ENCODE measurements around the gene DGAT2. TPM values are rescaled to one million over a fixed set of nuclear protein-coding genes. Genes with fewer than 3 reads are reported as not detected.

Gene DGAT2
- polyA plus RNA-seq, 3 donors, result 3.9 to 4.6 (median 4.0) TPM

DNA sequence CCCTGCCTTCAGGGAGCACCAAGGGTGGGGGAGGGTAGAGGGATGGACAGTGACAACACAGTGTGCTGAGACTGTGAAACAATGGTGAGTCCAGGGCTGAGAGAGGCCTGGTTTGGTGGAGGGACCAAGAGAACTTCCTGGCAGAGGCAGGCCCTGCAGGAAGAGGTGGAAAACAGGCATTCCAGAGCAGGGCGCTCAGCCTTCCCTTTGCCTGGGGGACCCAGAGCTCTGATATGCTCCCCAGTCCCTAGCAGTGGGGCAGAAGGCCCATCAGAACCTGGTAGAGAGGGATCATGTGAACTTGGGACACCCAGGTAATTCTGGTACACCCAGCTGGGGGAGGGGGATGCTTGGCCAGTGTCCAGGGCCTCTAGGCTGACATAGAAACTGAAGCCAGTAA, 29.2 kb downstream of the DGAT2 start:
- no peak for DNase-seq (ENCODE audit: low read depth in 3 of 3, low spot score in 2 of 3)

DNA sequence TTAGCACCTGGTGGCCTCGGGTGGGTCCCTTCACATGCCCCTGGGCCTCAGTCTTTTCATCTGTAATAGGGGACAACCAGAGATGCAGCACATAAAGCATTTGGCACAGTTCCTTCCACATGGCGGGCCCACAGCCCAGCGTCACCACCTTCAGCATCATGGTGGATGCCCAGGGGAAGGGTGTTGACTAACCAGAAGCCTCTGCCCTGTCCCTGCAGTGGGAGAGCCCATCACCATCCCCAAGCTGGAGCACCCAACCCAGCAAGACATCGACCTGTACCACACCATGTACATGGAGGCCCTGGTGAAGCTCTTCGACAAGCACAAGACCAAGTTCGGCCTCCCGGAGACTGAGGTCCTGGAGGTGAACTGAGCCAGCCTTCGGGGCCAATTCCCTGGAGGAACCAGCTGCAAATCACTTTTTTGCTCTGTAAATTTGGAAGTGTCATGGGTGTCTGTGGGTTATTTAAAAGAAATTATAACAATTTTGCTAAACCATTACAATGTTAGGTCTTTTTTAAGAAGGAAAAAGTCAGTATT, 31.6 kb downstream of the DGAT2 start:
- DNase-seq (ENCODE audit: low read depth in 3 of 3, low spot score in 2 of 3), result no peak

DNA sequence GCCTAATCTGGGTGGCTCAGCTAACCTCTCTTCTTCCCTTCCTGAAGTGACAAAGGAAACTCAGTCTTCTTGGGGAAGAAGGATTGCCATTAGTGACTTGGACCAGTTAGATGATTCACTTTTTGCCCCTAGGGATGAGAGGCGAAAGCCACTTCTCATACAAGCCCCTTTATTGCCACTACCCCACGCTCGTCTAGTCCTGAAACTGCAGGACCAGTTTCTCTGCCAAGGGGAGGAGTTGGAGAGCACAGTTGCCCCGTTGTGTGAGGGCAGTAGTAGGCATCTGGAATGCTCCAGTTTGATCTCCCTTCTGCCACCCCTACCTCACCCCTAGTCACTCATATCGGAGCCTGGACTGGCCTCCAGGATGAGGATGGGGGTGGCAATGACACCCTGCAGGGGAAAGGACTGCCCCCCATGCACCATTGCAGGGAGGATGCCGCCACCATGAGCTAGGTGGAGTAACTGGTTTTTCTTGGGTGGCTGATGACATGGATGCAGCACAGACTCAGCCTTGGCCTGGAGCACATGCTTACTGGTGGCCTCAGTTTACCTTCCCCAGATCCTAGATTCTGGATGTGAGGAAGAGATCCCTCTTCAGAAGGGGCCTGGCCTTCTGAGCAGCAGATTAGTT, 32.3 kb downstream of the DGAT2 start:
- no peak for DNase-seq (ENCODE audit: low read depth in 3 of 3, low spot score in 2 of 3)

DNA sequence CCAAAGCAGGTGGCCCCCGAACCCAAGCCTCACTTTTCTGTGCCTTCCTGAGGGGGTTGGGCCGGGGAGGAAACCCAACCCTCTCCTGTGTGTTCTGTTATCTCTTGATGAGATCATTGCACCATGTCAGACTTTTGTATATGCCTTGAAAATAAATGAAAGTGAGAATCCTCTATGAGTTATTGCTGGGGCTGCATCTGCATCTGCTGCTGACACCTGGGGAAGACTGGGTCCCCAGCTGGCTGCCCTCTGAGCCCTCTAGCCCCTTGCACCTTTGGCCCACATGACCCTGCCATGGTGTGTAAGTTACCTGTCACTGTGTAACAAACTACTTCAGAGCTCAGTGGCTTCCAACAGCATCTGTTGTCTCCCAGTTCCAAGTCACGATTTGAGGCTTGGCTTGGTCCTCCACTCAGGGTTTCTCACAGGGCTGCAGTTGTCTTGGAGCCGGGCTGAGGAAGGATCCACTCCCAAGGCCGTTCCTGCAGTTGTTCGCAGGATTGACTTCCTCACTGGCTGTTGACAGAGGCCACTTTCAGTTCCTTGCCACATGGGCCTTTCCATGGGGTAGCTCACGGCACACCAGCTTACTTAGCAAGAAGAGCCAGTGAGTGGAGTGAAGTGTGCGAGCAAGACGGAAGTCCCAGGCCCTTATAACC, 32.9 kb downstream of the DGAT2 start:
- DNase-seq (ENCODE audit: low read depth in 3 of 3, low spot score in 2 of 3), result no peak

DNA sequence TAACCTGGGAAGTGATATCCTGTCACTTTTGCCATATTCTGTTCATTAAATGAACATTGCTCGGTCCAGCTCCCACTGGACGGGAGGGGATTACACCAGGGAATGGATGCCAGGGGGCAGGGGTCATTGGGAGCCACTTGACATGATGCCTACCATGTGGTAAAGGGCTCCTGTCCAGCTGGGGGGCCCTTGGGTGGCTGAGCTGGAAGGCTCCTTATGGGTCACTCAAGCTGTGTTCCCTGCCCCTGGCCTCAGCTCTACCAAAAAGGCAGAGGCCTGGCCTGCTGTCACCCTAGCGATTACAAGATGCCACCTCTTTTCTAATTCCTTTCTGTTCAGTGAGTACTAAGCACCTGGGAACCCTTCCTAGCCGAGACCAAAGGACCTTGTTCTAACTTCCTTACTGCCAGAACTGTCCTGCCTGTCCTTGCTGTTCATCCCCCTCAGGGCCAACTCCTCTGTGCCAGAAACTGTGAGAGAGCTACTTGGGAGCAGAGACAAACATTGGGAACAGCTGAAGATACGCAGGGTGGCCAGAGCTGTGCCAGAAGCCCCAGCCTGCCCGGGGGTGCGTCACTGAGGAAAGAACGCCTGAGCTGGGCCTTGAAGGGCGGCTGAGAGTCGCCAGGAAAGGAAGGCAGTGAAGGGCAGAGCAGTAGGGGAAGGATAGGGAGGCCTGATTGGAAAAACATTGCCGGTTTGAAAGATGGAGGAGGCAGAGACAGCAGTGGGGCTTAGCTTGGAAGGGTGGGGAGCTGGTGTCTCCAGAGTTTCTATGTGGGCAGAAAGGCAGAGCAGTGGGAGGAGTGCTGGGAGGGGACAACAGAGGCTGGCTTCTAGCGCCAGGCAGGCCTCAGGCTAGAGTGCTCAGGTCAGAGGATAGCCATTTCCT, 33.7 kb downstream of the DGAT2 start:
- no peak for DNase-seq (ENCODE audit: low read depth in 3 of 3, low spot score in 2 of 3)

DNA sequence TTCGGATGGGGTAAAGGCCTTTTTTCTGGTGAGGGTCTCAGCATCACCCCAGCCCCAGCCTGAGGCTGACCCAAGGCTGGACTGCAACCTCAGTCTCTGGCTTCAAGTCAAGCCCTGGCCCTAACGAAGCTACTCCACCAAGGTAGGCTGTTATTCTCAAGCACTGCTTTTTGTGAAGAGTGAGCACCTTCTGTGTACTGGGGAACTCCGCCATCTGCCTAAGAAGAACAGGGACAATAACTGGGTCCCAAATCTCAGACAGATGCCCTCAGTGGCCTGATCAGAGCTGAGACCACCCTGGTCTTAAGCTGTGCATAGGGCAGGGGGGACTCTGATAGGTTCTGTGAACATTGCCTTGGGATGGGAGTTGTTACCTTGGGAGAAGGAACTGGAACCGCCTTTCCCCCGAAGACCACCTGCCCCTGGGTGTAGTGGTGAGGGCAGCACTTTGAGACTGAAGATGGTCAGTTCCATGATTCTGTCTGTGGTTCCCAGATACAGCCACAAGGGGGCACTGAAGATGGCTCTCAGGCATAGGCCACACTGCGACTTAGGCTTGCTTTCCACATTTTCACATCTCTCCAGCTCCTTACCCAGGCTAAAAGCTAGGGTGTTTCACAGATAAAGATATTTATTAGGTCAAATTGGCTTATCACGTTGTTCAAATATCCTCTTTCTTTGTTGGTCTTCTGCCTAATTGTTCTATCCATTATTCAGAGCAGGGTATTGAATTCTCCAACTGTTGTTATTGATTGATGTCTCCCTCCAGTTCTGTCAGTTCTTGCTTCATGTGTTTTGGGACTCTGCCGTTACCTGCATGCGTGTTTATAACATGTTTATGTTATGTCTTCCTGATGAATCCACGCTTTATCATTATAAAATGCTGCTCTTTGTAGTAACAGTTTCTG, 34.6 kb downstream of the DGAT2 start:
- peak in 2 of 3 donors; percentile 47 to 60 for DNase-seq (ENCODE audit: low read depth in 3 of 3, low spot score in 2 of 3)

DNA sequence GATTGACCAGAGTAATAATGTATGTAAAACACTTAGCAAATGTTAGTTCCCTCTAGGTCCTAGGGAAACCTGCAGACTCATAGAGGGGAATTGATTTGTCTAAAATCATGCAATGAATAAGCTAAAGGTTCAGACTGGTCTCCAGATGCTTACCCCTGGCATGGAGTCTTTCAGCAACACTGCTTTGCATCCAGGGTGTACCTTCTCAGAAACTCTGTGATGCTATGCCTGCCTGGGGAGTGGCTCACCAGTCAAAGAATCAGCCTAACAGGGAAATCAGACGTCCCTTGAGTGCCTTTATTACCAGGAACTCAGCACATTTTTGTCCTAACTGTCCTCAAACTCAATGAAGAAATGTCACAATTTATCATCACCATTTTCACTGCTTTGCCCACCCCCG, 40.5 kb downstream of the DGAT2 start:
- DNase-seq (ENCODE audit: low read depth in 3 of 3, low spot score in 2 of 3), result no peak

DNA sequence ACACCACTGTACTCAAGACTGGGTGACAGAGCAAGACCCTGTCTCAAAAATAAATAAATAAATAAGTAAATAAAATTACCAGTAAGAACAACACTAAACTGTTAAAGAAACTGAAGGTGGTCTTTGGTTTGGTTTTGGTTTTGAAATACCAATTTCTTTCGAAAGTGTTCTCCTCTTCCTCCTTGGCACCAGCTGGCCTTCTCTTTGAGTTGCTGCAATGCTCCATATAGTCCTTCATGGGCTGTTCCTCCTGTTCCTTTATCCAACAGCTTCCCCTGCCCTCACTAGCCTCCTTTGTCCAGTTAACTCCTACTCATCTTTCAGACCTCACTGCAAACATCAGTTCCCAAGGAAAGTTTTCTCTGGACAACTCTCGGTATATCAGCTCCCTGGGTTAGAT, 41.4 kb downstream of the DGAT2 start:
- no peak for DNase-seq (ENCODE audit: low read depth in 3 of 3, low spot score in 2 of 3)

DNA sequence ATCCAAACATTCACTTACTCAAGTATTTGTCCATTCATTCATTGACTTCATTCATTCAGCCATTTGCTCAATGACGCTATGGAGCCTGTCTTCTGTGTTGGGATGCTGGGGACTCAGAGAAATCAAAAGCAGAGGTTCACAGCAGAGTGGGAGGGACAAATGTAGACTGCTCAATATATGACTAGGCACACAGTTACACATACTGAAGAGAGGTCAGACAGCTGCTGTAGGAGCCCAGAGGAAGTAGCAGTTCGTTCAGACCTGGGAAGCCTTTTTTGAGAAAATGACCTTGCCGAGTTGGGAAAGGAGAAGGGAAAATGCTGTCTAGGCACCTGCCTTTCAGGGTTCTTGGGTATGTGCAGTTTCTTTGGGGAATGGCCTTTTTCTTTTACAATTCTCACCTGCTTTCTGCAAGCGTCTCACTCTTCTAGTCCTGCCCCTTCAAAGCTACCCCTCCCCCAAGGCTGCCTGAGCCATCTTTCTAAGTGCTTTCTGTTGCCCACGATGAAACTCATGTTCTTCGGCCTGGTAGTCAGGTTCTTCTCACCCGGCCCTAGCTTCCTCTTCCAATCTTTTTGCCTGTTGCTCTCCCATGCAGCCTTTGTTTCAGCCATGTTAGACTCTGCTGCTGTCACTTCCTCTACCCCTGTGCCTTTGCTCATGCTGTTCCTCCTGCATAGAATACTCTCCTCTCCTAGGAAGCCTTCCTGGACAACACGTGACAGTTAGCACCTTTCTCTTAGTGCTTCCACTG, 42.2 kb downstream of the DGAT2 start:
- no peak for DNase-seq (ENCODE audit: low read depth in 3 of 3, low spot score in 2 of 3)

DNA sequence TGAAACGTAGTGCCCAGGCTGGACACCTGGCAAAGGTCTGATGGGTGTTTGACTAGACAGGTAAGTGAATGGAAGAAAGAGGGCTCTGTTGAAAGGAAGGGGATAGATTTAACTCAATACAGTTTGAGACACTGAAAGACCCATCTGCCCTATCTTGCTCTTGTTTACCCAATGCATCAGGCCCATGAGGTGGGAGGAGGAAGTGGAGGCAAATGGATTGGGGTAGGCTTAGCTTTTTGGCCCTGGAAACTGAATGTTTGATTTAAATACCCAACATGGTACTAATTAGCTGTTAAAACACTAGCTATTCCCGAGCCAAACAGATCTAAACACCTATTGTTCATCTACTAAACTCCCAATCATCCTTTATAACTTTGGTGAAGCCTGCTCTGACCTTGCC, 42.9 kb downstream of the DGAT2 start:
- no peak for DNase-seq (ENCODE audit: low read depth in 3 of 3, low spot score in 2 of 3)

DNA sequence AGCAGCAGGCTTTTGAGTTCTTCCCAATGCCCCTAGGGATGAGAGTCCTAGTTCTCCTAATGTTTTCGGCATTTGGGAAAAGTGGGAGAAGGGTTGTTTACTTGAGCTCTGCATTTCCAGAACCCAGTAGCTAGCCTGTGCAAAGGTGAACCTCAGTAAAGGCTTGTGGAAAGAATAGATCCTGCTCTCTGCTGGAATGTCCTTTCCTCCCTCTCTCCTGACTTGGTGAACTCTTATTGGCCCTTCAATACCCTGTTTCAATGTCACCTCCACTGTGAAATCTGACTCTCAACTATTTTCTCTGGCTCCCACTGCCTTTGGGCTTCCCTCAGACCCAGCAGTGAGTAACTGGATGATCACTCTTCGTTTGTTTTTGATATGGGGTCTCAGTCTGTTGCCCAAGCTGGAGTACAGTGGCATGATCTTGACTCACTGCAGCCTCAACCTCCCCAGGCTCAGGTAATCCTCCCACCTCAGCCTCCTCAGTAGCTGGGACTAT, 44.0 kb downstream of the DGAT2 start:
- no peak for DNase-seq (ENCODE audit: low read depth in 3 of 3, low spot score in 2 of 3)

DNA sequence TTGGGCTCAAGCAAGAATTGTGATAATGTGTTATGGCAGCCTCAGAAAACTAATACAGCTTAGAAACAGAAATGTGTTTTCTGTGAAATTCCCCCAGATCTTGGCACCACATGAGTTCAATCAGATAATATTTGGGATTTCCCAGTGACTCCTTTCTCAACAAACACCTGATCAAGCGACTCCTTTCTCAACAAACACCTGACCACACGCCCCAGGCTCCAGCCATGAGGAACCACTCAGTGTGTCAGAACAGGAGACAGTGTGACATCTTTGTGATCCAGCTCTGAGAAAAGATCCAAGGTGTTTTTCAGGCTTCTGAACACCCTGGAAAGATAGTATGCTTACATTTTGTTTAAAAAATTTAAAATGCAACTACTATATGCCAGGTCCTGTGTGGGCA, 44.5 kb downstream of the DGAT2 start:
- DNase-seq (ENCODE audit: low read depth in 3 of 3, low spot score in 2 of 3), result no peak

DNA sequence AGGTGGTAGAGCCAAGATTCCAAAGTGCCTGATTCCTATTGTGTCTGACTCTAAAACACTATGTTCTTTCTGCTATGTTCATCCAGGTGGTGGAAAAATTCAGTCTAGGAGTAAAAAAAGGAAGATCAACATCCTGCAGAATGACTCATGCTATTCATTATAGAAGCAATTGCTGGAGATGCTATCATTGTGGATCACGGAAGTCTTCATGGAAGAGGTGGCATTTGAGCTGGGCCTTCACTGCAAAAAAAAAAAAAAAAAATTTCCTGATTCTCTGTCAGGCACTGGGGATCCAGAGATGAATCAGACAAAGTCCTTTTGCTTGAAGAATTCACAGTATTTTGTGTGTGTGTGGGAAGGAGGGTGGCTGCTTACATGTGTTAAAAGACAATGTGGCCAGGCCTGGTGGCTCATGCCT, 45.1 kb downstream of the DGAT2 start:
- no peak for DNase-seq (ENCODE audit: low read depth in 3 of 3, low spot score in 2 of 3)

DNA sequence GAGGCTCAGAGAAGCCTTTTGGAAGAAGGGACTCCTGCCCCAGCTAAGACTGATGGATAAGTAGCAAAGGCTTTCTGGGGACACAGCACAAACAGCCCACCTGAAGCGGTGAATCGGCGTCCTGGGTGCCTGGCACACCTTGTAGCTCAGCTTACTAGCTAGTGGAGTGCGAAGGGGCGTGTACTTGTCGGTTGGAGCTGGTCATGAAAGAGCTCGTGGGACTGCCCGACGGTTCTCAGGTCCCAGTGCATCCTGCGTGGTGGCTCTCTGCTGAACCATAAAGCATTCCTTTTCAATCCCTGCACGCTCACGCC, 45.7 kb downstream of the DGAT2 start:
- no peak for DNase-seq (ENCODE audit: low read depth in 3 of 3, low spot score in 2 of 3)

DNA sequence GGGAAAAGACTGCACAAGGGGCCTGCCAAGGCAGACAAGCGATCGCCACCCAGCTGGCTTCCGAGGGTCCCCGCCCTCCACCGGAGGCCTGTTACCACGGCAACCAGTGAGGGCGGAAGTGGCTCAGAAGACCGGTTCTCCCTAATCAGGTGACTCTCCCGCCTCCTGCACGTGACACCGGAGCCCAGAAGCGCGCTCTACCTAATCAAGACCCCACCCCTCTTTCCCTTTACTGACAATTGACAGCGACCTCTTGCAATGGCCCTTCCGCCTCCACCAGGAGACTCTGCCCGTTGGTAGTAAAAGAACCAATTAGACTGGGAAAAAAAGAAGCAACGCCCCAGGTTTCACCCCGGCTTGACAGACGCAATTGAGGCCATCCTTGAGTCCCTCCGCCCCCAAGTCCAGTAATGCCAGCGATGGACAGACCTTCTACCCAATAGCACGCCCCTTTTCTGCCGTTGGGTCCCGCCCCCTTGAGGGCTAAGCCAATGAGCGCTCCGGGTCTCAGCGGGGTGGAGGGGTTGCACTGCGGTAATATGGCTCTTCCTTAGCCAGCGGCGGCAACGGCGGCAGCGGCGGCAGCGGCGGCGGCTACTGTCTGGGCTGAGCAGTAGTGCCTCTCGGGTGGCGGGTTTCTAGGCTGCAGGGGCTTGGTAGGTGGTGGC, 46.2 kb downstream of the DGAT2 start, which contains the start of gene UVRAG:
TSS of gene UVRAG (plus strand) at position 534 of the 668 bp plus-strand sequence. CDS start 198 bp downstream, outside the sequence.
- peak; percentile 99 to 100 (median 99) for DNase-seq (ENCODE audit: low read depth in 3 of 3, low spot score in 2 of 3)

DNA sequence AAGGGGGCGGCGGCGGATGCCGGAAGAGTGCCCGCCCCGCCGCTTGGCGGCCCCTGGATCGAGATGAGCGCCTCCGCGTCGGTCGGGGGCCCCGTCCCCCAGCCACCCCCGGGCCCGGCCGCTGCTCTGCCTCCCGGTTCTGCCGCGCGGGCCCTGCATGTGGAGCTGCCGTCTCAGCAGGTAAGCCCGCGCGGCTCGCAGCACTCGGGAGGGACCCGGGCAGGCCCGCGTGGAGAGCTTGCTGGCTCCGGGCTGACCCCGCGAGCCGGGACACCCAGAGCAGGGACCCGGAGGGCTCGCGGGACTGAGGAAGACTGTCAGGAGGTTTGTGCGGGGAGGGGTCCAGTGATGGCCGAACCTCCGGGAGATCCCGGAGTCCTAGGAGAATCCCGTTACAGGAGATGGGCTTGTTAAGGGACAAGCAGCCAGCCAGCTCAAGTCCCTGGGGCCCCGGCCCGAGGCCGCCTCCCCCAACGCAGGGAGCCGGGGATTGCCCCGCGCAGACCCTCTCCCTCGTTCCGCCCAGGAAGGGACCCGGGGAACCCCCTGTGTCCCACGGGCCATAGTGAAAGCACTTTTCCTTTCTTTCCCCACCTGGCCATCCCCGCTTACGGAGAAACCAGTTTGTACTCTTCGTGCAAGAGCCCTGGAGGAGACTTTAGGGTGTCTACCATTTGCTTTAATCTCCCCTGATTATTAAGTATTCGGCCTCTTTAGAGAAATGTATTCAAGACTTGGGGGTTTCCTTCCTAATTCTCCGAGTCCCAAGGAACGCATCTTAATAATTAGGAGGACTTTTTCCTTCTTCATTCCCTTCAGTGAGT, 47.0 kb downstream of the DGAT2 start:
- peak in 2 of 3 donors; percentile 38 to 51 for DNase-seq (ENCODE audit: low read depth in 3 of 3, low spot score in 2 of 3)

DNA sequence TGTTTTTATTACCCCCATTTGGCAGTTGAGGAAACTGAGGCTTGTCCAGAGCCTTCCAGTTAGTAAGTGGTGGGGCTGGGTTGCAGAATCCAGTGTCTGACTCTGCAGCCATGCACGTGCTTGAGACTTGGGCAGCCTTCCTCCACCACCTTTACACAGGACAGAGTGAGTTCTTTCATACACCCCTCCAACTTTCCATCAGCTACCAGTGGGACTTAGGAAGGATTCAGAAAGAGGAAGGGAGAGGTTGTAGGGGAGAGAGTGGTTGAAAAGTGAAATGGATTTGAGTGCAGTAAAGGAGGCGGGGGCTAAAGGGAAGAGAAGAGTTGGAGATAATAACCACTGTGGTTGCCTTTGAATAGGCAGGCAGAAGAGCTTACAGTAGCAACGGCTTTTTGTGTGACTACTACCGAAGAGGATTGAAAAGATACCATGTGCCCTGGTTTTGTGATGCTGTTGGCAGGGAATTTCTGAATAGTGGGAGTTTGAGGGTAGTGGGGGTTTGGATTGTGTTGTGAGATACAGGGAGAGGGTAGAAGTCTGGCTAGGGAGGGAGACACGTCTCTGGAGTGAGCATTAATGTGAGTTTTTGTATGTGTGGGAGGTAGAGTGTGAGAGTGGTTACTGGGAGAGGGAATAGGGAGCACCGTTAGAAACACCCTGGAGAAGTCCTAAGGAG, 48.1 kb downstream of the DGAT2 start:
- DNase-seq (ENCODE audit: low read depth in 3 of 3, low spot score in 2 of 3), result no peak
